Transverse colon (tissue), 4 donors: Measurements from ENCODE around the gene OGA. TPM values are rescaled to one million over a fixed set of nuclear protein-coding genes. Genes with fewer than 3 reads are reported as not detected.
"Not testable (repeated sequence)": the region's sequence is repeated elsewhere in the genome, so short reads cannot be mapped to it uniquely, and the experiment has no call there.

Experiments used
- DNase-seq: peaks from one replicate; pipeline ENCODE4 v3.0.0-alpha.2; 2019
- H3K27ac ChIP-seq, 4 donors: fragments of 200-600 bp; sonication (generic); 2 replicates each; pipeline ENCODE4 v1.5.1; 2016 to 2018; ENCODE audit warnings: inconsistent platforms in 4 of 4
- H3K27me3 ChIP-seq: fragments of 200-600 bp; sonication (generic); 2 replicates; pipeline ENCODE4 v1.5.1; 2017; ENCODE audit warnings: inconsistent platforms
- H3K36me3 ChIP-seq, 4 donors: fragments of 200-600 bp; sonication (generic); 2 replicates each; pipeline ENCODE4 v1.5.1; 2017 to 2019; ENCODE audit warnings: inconsistent platforms in 4 of 4
- H3K4me1 ChIP-seq, 4 donors: fragments of 200-600 bp; sonication (generic); 2 replicates each; pipeline ENCODE4 v1.5.1; 2017 to 2020; ENCODE audit warnings: inconsistent platforms in 4 of 4
- H3K4me3 ChIP-seq, 4 donors: fragments of 200-600 bp; sonication (generic); 1 replicate in 1 of 4; 2 replicates in 3 of 4; pipeline versions ENCODE4 v1.5.1 to v1.6.1; 2017 to 2019; ENCODE audit warnings: inconsistent platforms in 4 of 4
- H3K9me3 ChIP-seq, 2 donors: fragments of 200-600 bp; sonication (generic); 2 replicates each; pipeline ENCODE4 v1.5.1; 2017 to 2019; ENCODE audit warnings: inconsistent platforms in 2 of 2
- EP300 ChIP-seq: sonication (generic); formaldehyde crosslinking; IDR thresholded peaks from one replicate; pipeline ENCODE4 v1.6.1; 2017; ENCODE audit warnings: antibody characterized with exemption, low read depth
- POLR2A ChIP-seq: fragments of 450-650 bp; IDR thresholded peaks from one replicate; pipeline ENCODE4 v1.6.1; 2016; ENCODE audit warnings: antibody characterized with exemption, mild to moderate bottlenecking, moderate library complexity
- POLR2AphosphoS5 ChIP-seq, 3 donors: sonication (generic); formaldehyde crosslinking; IDR thresholded peaks; one replicate each; pipeline ENCODE4 v1.6.1; 2016; ENCODE audit warnings: antibody characterized with exemption in 3 of 3
- WGBS, 2 donors: methylation state at CpG; one replicate each; pipeline ENCODE4 v1.1.5; 2018; ENCODE audit warnings: low coverage in 1 of 2; 5-methylcytosine and 5-hydroxymethylcytosine counted together
- in situ Hi-C, 4 donors: fragments of 200-750 bp; cut with MboI; loops; one replicate each; pipeline versions ENCODE4 v1.15.0 to v1.15.1; 2017; ENCODE audit warnings: low sequenced_read_pairs in 3 of 4, low pct_ligation_motif_present in 1 of 4, low pct_unique_long_range_greater_than_20kb in 1 of 4
- intact Hi-C: fragments of 100-400 bp; cut with DNase I; formaldehyde crosslinking; loops from one replicate; pipeline ENCODE4 v1.15.1; 2023; ENCODE audit warnings: low total_unique reads
- total RNA-seq, 4 donors: library from RNA; depleted of rRNA; stranded (reverse); fragments of >200 nt; gene quantifications; one replicate each; pipeline ENCODE4 v1.1.0, GENCODE V29; 2016
- TF ChIP-seq, protein P1 (sequence below), 5 experiments: fragments of 200-600 bp in 3 of 5; fragments of 450-650 bp in 2 of 5; sonication (generic) in 3 of 5; IDR thresholded peaks; 1 replicate in 2 of 5; 2 replicates in 3 of 5; pipeline ENCODE4 v1.5.1; 2016 to 2017; ENCODE audit warnings: antibody characterized with exemption in 5 of 5, inconsistent platforms in 3 of 5, mild to moderate bottlenecking in 2 of 5, moderate library complexity in 1 of 5

The OGA gene
- total RNA-seq, 4 donors from 2014 or later, result 114 to 608 (median 172) TPM

DNA sequence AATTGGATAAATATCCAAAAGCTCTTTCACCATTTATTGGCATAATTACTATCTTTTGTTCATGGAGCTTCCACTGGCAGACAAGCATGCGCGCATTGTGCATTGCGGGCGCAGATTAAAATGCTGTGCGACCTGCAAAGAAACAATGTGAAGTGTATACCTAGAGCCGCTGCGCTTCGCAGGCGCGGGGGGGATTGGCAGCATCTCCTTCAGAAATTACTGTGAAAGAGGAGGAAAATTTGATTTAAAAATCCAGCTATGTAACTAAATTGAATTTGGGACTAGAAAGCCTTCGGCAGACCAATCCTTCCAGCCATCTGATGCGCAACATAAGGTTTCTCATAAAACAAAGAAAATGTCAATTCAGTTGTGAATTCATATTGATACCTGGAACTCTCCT, 24.7 kb downstream of the OGA start:
- 97 to 99% methylated on average over 12 of the region's 12 CpGs for WGBS, 2 donors
- no peaks in the 10 kb centered on the region for H3K4me1 ChIP-seq
- H3K36me3 ChIP-seq, result peaks cover 0 to 87% (median 42%) of the 10 kb centered on the region in 4 donors
- no peak overlapping the region for H3K4me3 ChIP-seq
- H3K27me3 ChIP-seq, result no peaks in the 10 kb centered on the region
- intact Hi-C loops, result loop anchor here (5.0 kb wide), 1 partner anchor 331 kb away; no protein-coding TSS in a partner anchor
- no peak for DNase-seq
- H3K9me3 ChIP-seq, result no peaks in the 10 kb centered on the region
- in situ Hi-C loops, result no loop called here
- no peak overlapping the region for H3K27ac ChIP-seq
- TF ChIP-seq EP300 (no peak), POLR2AphosphoS5 (IDR thresholded peaks at IDR 0.05) (no peak), POLR2A (no peak)
- TF ChIP-seq, protein P1, sequence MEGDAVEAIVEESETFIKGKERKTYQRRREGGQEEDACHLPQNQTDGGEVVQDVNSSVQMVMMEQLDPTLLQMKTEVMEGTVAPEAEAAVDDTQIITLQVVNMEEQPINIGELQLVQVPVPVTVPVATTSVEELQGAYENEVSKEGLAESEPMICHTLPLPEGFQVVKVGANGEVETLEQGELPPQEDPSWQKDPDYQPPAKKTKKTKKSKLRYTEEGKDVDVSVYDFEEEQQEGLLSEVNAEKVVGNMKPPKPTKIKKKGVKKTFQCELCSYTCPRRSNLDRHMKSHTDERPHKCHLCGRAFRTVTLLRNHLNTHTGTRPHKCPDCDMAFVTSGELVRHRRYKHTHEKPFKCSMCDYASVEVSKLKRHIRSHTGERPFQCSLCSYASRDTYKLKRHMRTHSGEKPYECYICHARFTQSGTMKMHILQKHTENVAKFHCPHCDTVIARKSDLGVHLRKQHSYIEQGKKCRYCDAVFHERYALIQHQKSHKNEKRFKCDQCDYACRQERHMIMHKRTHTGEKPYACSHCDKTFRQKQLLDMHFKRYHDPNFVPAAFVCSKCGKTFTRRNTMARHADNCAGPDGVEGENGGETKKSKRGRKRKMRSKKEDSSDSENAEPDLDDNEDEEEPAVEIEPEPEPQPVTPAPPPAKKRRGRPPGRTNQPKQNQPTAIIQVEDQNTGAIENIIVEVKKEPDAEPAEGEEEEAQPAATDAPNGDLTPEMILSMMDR (IDR thresholded peaks at IDR 0.05), result no peak

DNA sequence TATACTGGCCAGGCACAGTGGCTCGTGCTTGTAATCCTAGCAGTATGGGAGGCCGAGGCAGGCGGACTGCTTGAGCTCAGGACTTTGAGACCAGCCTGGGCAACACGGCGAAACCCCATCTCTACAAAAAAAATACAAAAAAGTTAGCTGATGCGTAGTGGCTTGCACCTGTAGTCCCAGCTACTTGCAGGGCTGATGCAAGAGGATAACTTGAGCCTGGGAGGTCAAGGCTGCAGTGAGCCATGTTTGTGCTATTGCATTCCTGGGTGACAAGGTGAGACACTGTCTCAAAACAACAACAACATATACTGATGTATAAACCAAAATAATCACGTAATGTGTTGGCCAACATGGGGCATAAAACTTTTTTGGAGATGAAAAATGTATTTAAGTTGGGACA, 28.6 kb downstream of the OGA start:
- DNase-seq, result no peak
- 86 to 93% methylated on average over 7 of the region's 7 CpGs for WGBS, 2 donors
- no peak overlapping the region for H3K27ac ChIP-seq
- no peaks in the 10 kb centered on the region for H3K27me3 ChIP-seq
- in situ Hi-C loops (loop anchor here in 3 of 4 donors (10.0 kb wide), 1 partner anchor 185 kb away; no protein-coding TSS in a partner anchor), intact Hi-C loops (loop anchor here (5.0 kb wide), 1 partner anchor 327 kb away; no protein-coding TSS in a partner anchor)
- H3K4me3 ChIP-seq, result no peak overlapping the region
- H3K4me1 ChIP-seq, result no peaks in the 10 kb centered on the region
- TF ChIP-seq POLR2AphosphoS5 (IDR thresholded peaks at IDR 0.05), result no peak
- TF ChIP-seq EP300, result no peak
- TF ChIP-seq, protein P1 (IDR thresholded peaks at IDR 0.05), result no peak
- no peak for TF ChIP-seq POLR2A
- H3K9me3 ChIP-seq, result no peaks in the 10 kb centered on the region
- H3K36me3 ChIP-seq, result peaks cover 0 to 78% (median 40%) of the 10 kb centered on the region in 4 donors

DNA sequence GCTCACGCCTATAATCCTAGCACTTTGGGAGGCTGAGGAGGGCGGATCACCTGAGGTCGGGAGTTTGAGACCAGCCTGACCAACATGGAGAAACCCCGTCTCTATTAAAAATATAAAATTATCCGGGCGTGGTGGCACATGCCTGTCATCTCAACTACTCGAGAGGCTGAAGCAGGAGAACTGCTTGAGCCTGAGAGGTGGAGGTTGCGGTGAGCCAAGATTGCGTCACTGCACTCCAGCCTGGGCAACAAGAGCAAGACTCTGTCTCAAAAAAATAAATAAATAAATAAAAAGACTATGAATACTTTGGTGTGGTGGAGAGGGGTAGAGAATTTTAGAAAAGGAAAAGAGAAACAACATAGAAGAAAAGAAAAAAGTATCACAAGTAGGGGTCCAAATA, 29.0 kb downstream of the OGA start:
- 85 to 93% methylated on average over 9 of the region's 9 CpGs for WGBS, 2 donors
- H3K27ac ChIP-seq, H3K9me3 ChIP-seq, DNase-seq, intact Hi-C loops, H3K4me1 ChIP-seq, H3K4me3 ChIP-seq, H3K27me3 ChIP-seq: not testable (repeated sequence)
- H3K36me3 ChIP-seq, result peaks cover 0 to 77% (median 39%) of the 10 kb centered on the region in 4 donors
- in situ Hi-C loops, result loop anchor here in 3 of 4 donors (10.0 kb wide), 1 partner anchor 184 kb away; no protein-coding TSS in a partner anchor

DNA sequence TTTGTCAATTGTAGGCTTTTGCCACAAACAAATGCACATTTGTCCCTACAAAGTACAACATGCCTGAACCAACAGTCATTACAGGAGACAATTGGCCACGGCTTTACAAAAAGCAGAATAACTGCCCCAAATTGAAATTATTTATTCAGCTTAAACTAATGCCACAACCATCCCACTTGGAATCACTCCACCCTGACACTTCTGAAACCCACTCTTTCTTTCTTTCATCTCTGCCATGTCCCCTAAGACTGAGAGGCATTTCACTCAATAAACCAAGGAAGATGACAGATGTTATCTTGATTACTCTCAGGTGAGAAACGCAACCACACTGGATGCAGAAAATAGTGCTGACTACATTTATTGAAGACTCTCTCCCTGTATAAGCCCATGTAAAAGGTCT, 32.4 kb downstream of the OGA start:
- DNase-seq, result no peak
- Histone ChIP-seq H3K9me3 (no peaks in the 10 kb centered on the region), H3K4me3 (no peak overlapping the region), H3K36me3 (peaks cover 0 to 48% (median 22%) of the 10 kb centered on the region in 4 donors), H3K4me1 (peaks cover 12 to 29% (median 20%) of the 10 kb centered on the region in 4 donors), H3K27ac (no peak overlapping the region), H3K27me3 (no peaks in the 10 kb centered on the region)
- TF ChIP-seq POLR2A (no peak), POLR2AphosphoS5 (IDR thresholded peaks at IDR 0.05) (no peak), EP300 (no peak)
- TF ChIP-seq, protein P1 (IDR thresholded peaks at IDR 0.05), result no peak
- 88 to 100% methylated on average over 1 to 2 of the region's 2 CpGs for WGBS, 2 donors
- intact Hi-C loops, result no loop called here
- in situ Hi-C loops, result loop anchor here in 3 of 4 donors (10.0 kb wide), 1 partner anchor 181 kb away; no protein-coding TSS in a partner anchor

DNA sequence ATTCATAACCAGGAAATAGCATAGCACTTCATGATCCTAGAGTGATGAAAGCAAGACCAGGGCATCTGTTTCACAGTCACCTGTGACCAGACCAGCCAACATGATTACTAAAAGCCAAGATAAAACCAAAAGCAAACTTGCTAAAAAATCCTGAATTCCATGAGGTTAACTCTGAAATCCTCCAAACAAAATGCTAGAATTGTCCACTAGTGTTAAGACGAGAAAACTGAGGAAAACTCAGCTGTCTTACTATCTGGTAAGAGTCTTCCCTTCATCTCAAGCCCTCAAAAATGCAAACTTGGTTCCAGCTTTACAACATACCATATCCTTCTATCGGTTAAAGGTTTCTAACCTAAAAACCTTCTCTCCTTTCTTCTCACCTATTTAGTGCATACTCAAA, 33.7 kb downstream of the OGA start:
- H3K36me3 ChIP-seq, result peaks cover 0 to 44% (median 18%) of the 10 kb centered on the region in 4 donors
- intact Hi-C loops (no loop called here), in situ Hi-C loops (loop anchor here in 3 of 4 donors (10.0 kb wide), 1 partner anchor 180 kb away; no protein-coding TSS in a partner anchor)
- H3K4me1 ChIP-seq, result peaks cover 20 to 40% (median 29%) of the 10 kb centered on the region in 4 donors
- H3K4me3 ChIP-seq, result no peak overlapping the region
- TF ChIP-seq POLR2AphosphoS5 (IDR thresholded peaks at IDR 0.05), result no peak
- TF ChIP-seq EP300, result no peak
- TF ChIP-seq POLR2A, result no peak
- TF ChIP-seq, protein P1 (IDR thresholded peaks at IDR 0.05), result no peak
- DNase-seq, result no peak
- no peak overlapping the region for H3K27ac ChIP-seq
- WGBS, 2 donors, result 83 to 91% methylated on average over 1 to 2 of the region's 2 CpGs
- peaks cover 2% of the 10 kb centered on the region for H3K27me3 ChIP-seq
- no peaks in the 10 kb centered on the region for H3K9me3 ChIP-seq
